GM06990 (cell line): ENCODE data around the gene TRERF1.

Experiments used
- DNase-seq: peaks from one replicate; pipeline ENCODE4 v3.0.0-alpha.2; 2011; ENCODE audit not compliant: insufficient read length; ENCODE audit errors: extremely low read depth
- H3K27me3 ChIP-seq: replicated peaks from 2 replicates; pipeline ENCODE4 v1.6.0; 2011; ENCODE audit warnings: low read length; ENCODE audit not compliant: control insufficient read depth, insufficient read depth
- H3K36me3 ChIP-seq: 2 replicates; pipeline ENCODE4 v1.5.1; 2011; ENCODE audit warnings: low read length; ENCODE audit not compliant: control insufficient read depth, insufficient read depth
- H3K4me3 ChIP-seq: replicated peaks from 2 replicates; pipeline ENCODE4 v1.5.1; 2011; ENCODE audit warnings: low read depth, mild to moderate bottlenecking, control low read depth, low read length
- CTCF ChIP-seq: IDR thresholded peaks from 2 replicates; pipeline ENCODE4 v1.5.1; 2011; ENCODE audit warnings: low read length, control low read depth, mild to moderate bottlenecking, inconsistent platforms; ENCODE audit not compliant: insufficient read depth, poor library complexity, severe bottlenecking

Gene TRERF1

GRCh38 chr6:42295677-42296076 is 156.0 kb downstream of the TRERF1 start:
- Histone ChIP-seq H3K36me3 (no peaks in the 10 kb centered on the region; the same call in none of the 2 replicates), H3K4me3 (no peak overlapping the region), H3K27me3 (no peaks in the 10 kb centered on the region)
- no peak for TF ChIP-seq CTCF
- DNase-seq, result no peak

DNA sequence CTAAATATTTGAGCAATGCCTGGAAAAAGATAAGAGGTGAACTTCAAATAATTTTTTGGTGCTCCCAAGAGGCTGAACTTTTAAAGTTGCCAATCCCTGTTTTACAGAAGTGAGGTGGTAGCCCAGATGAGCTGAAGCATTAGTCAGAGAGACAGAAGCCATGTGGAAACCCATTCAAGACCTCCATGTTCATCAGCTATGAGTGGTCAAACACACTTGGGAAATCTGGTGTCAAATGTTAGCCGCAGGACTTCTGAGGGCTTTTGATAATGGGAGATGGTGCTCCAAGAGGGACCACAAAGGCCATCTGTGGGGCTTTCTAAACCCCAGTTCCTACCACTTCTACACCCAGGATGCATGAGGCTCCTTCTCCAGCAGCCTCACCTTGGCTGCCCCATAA is 156.5 kb downstream of the TRERF1 start:
- no peak for DNase-seq
- Histone ChIP-seq H3K4me3 (no peak overlapping the region), H3K27me3 (no peaks in the 10 kb centered on the region), H3K36me3 (no peaks in the 10 kb centered on the region; the same call in none of the 2 replicates)
- no peak for TF ChIP-seq CTCF

- Histone ChIP-seq H3K4me3 (no peak overlapping the region), H3K36me3 (no peaks in the 10 kb centered on the region; the same call in none of the 2 replicates), H3K27me3 (no peaks in the 10 kb centered on the region)
- no peak for TF ChIP-seq CTCF
- DNase-seq, result no peak
These were observed 157.0 kb downstream of the TRERF1 start for GRCh38 chr6:42294759-42295158.

DNA sequence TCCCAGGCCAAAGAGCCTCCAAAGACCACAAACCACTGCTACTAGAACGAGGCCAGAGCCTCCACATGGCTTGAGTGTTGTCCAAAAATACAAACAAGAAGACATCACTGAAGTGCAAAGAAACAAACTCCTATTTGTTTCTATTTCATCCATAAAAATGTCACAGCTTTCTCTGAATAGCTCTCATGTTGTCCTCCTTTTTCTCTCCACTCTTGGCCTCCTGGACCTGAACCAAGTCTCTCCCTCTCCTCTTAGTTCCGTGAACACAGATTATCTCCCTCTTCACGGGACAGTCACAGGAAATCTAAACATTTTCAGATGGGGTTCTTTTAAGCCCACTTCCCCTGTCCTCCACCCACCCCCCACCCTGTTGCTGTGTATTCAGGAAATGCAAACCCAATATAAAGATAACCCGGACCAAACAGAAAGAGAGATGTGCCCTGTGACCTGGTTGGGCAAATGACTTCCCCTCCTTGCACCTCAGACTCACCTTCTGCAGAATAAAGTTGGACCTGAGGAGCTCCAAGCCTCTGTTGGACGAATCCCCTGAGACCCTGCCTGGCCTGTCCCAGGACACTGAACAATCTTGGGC is 158.2 kb downstream of the TRERF1 start:
- DNase-seq, result no peak
- Histone ChIP-seq H3K4me3 (no peak overlapping the region), H3K27me3 (no peaks in the 10 kb centered on the region), H3K36me3 (no peaks in the 10 kb centered on the region; the same call in 1 of the 2 replicates)
- TF ChIP-seq CTCF, result no peak

- Histone ChIP-seq H3K4me3 (no peak overlapping the region), H3K27me3 (no peaks in the 10 kb centered on the region), H3K36me3 (no peaks in the 10 kb centered on the region; the same call in 1 of the 2 replicates)
- DNase-seq, result no peak
- TF ChIP-seq CTCF, result no peak
These were observed 159.6 kb downstream of the TRERF1 start for GRCh38 chr6:42292004-42292740.
